ENCODE data around the gene NUPR2.
"Not testable (repeated sequence)": the region's sequence is repeated elsewhere in the genome, so short reads cannot be mapped to it uniquely, and the experiment has no call there.

Gene NUPR2

GRCh38 chr7:56115852-56116538, at the start of gene NUPR2:
NUPR2 (minus strand) TSS chr7:56116417; CDS start chr7:56116314, 103 bp downstream.
- no peak for DNase-seq

GRCh38 chr7:56157238-56157790, 41.1 kb upstream of the NUPR2 start:
- DNase-seq: peak; percentile 46

GRCh38 chr7:56131062-56131461, 14.8 kb upstream of the NUPR2 start:
- not testable (repeated sequence) for DNase-seq

GRCh38 chr7:56127241-56127975, 11.2 kb upstream of the NUPR2 start:
- DNase-seq: no peak

- no peak for DNase-seq
Measured at GRCh38 chr7:56125831-56126230, 9.6 kb upstream of the NUPR2 start.

- no peak for DNase-seq
Measured at GRCh38 chr7:56124981-56125380, 8.8 kb upstream of the NUPR2 start.

GRCh38 chr7:56121440-56121839, 5.2 kb upstream of the NUPR2 start:
- DNase-seq: no peak

- DNase-seq: not testable (repeated sequence)
Measured at GRCh38 chr7:56112244-56112643, 4.0 kb downstream of the NUPR2 start.

GRCh38 chr7:56110611-56111010, 5.6 kb downstream of the NUPR2 start:
- no peak for DNase-seq

GRCh38 chr7:56107954-56108258, 8.3 kb downstream of the NUPR2 start:
- no peak for DNase-seq

GRCh38 chr7:56106108-56107073, 9.8 kb downstream of the NUPR2 start, which contains the start of gene CHCHD2:
CHCHD2 (minus strand) TSS chr7:56106476; CDS start chr7:56106413, 63 bp downstream.
- peak; percentile 99 for DNase-seq

GRCh38 chr7:56105508-56105907, 10.7 kb downstream of the NUPR2 start:
- DNase-seq: peak; percentile 5

- DNase-seq: not testable (repeated sequence)
Measured at GRCh38 chr7:56104138-56104537, 12.1 kb downstream of the NUPR2 start.

- DNase-seq: no peak
Measured at GRCh38 chr7:56099653-56100052, 16.6 kb downstream of the NUPR2 start.

- not testable (repeated sequence) for DNase-seq
Measured at GRCh38 chr7:56098187-56099008, 17.8 kb downstream of the NUPR2 start.

- no peak for DNase-seq
Measured at GRCh38 chr7:56097700-56098099, 18.5 kb downstream of the NUPR2 start.

- DNase-seq: peak; percentile 17
Measured at GRCh38 chr7:56092789-56093531, 23.3 kb downstream of the NUPR2 start, which contains the start of gene PHKG1. PHKG1 (minus strand) TSS chr7:56092952; CDS start chr7:56088941, 4,011 bp downstream.

- DNase-seq: not testable (repeated sequence)
Measured at GRCh38 chr7:56092388-56092787, 23.8 kb downstream of the NUPR2 start.

GRCh38 chr7:56091591-56091990, 24.6 kb downstream of the NUPR2 start:
- no peak for DNase-seq

- no peak for DNase-seq
Measured at GRCh38 chr7:56087445-56087844, 28.8 kb downstream of the NUPR2 start.

GRCh38 chr7:56086761-56087160, 29.5 kb downstream of the NUPR2 start:
- no peak for DNase-seq

Measured in NCI-H774 (cell line).